ENCODE data around the gene DUSP22.
"Not testable (repeated sequence)": the region's sequence is repeated elsewhere in the genome, so short reads cannot be mapped to it uniquely, and the experiment has no call there.

DUSP22 gene

GRCh38 chr6:365835-366234 is 73.5 kb downstream of the DUSP22 start:
- DNase-seq (ENCODE audit: low spot score): peak; percentile 74

GRCh38 chr6:366389-367297 is 74.4 kb downstream of the DUSP22 start:
- no peak for DNase-seq (ENCODE audit: low spot score)

- no peak for DNase-seq (ENCODE audit: low spot score)
Measured at GRCh38 chr6:367298-367794, 75.1 kb downstream of the DUSP22 start.

GRCh38 chr6:367891-368630 is 75.8 kb downstream of the DUSP22 start:
- DNase-seq (ENCODE audit: low spot score): no peak

GRCh38 chr6:369559-370431 is 77.5 kb downstream of the DUSP22 start:
- no peak for DNase-seq (ENCODE audit: low spot score)

GRCh38 chr6:370555-370954 is 78.3 kb downstream of the DUSP22 start:
- no peak for DNase-seq (ENCODE audit: low spot score)

GRCh38 chr6:371851-372250 is 79.6 kb downstream of the DUSP22 start:
- DNase-seq (ENCODE audit: low spot score): not testable (repeated sequence)

GRCh38 chr6:372336-372911 is 80.1 kb downstream of the DUSP22 start:
- peak; percentile 62 for DNase-seq (ENCODE audit: low spot score)

GRCh38 chr6:373031-373430 is 80.7 kb downstream of the DUSP22 start:
- DNase-seq (ENCODE audit: low spot score): no peak

- DNase-seq (ENCODE audit: low spot score): no peak
Measured at GRCh38 chr6:373773-374724, 81.8 kb downstream of the DUSP22 start.

- DNase-seq (ENCODE audit: low spot score): no peak
Measured at GRCh38 chr6:374956-375355, 82.7 kb downstream of the DUSP22 start.

- DNase-seq (ENCODE audit: low spot score): no peak
Measured at GRCh38 chr6:376827-377640, 84.7 kb downstream of the DUSP22 start.

GRCh38 chr6:377641-378020 is 85.3 kb downstream of the DUSP22 start:
- not testable (repeated sequence) for DNase-seq (ENCODE audit: low spot score)

- DNase-seq (ENCODE audit: low spot score): peak; percentile 54
Measured at GRCh38 chr6:378090-378957, 86.0 kb downstream of the DUSP22 start.

- no peak for DNase-seq (ENCODE audit: low spot score)
Measured at GRCh38 chr6:378958-379409, 86.7 kb downstream of the DUSP22 start.

- no peak for DNase-seq (ENCODE audit: low spot score)
Measured at GRCh38 chr6:379410-380181, 87.3 kb downstream of the DUSP22 start.
